Kidney epithelial cell (primary cell): Measurements from ENCODE around the gene AXIN1. TPM values are rescaled to one million over a fixed set of nuclear protein-coding genes. Genes with fewer than 3 reads are reported as not detected.

Experiments
- DNase-seq: peaks from one replicate; pipeline ENCODE4 v3.0.0-alpha.2; 2010; ENCODE audit warnings: low read depth
- H3K27me3 ChIP-seq: 2 replicates; pipeline ENCODE4 v1.6.0; 2011; ENCODE audit warnings: low read length; ENCODE audit not compliant: control insufficient read depth, insufficient read depth
- H3K36me3 ChIP-seq: 2 replicates; pipeline ENCODE4 v1.5.1; 2011; ENCODE audit warnings: low read length; ENCODE audit not compliant: control insufficient read depth, insufficient read depth
- H3K4me3 ChIP-seq: 2 replicates; pipeline ENCODE4 v1.5.1; 2011; ENCODE audit warnings: low read depth, mild to moderate bottlenecking, control low read depth, low read length
- CTCF ChIP-seq: IDR thresholded peaks from 2 replicates; pipeline ENCODE4 v1.5.1; 2011; ENCODE audit warnings: mild to moderate bottlenecking, moderate library complexity, low read length, control low read depth, inconsistent platforms; ENCODE audit not compliant: insufficient read depth, poor library complexity, severe bottlenecking
- total RNA-seq: library from RNA; depleted of rRNA; stranded (reverse); fragments of >200 nt; gene quantifications from 2 replicates; pipeline ENCODE4 v1.2.3, GENCODE V29; 2015

Gene AXIN1
- total RNA-seq, 1 donor from 2014 or later, result 43.0 TPM

GRCh38 chr16:265002-265529, 87.5 kb downstream of the AXIN1 start:
- TF ChIP-seq CTCF, result no peak
- no peak for DNase-seq
- peaks cover 14% of the 10 kb centered on the region for H3K27me3 ChIP-seq
- H3K36me3 ChIP-seq, result no peaks in the 10 kb centered on the region
- H3K4me3 ChIP-seq, result no peak overlapping the region

- DNase-seq, result no peak
- Histone ChIP-seq H3K4me3 (no peak overlapping the region), H3K27me3 (peaks cover 11% of the 10 kb centered on the region), H3K36me3 (no peaks in the 10 kb centered on the region)
- no peak for TF ChIP-seq CTCF
These were observed 88.0 kb downstream of the AXIN1 start for GRCh38 chr16:264440-264951.

GRCh38 chr16:263944-264343, 88.6 kb downstream of the AXIN1 start:
- DNase-seq, result no peak
- peaks cover 5% of the 10 kb centered on the region for H3K27me3 ChIP-seq
- TF ChIP-seq CTCF, result no peak
- H3K4me3 ChIP-seq, result no peak overlapping the region
- no peaks in the 10 kb centered on the region for H3K36me3 ChIP-seq

GRCh38 chr16:263182-263774, 89.2 kb downstream of the AXIN1 start:
- no peaks in the 10 kb centered on the region for H3K27me3 ChIP-seq
- no peak for DNase-seq
- no peak overlapping the region for H3K4me3 ChIP-seq
- H3K36me3 ChIP-seq, result no peaks in the 10 kb centered on the region
- TF ChIP-seq CTCF, result no peak

GRCh38 chr16:262121-262745, 90.3 kb downstream of the AXIN1 start:
- TF ChIP-seq CTCF, result no peak
- Histone ChIP-seq H3K36me3 (no peaks in the 10 kb centered on the region), H3K27me3 (no peaks in the 10 kb centered on the region), H3K4me3 (no peak overlapping the region)
- no peak for DNase-seq
